ENCODE data around the gene CIAO3. TPM values are rescaled to one million over a fixed set of nuclear protein-coding genes. Genes with fewer than 3 reads are reported as not detected.

The CIAO3 gene
- total RNA-seq, 1 donor from 2014 or later = 47.1 TPM

GRCh38 chr16:775236-775796, 34.5 kb upstream of the CIAO3 start:
- no peak for DNase-seq (ENCODE audit: low spot score)

- DNase-seq (ENCODE audit: low spot score) = no peak
These were observed 33.5 kb upstream of the CIAO3 start for GRCh38 chr16:774086-775001.

DNA sequence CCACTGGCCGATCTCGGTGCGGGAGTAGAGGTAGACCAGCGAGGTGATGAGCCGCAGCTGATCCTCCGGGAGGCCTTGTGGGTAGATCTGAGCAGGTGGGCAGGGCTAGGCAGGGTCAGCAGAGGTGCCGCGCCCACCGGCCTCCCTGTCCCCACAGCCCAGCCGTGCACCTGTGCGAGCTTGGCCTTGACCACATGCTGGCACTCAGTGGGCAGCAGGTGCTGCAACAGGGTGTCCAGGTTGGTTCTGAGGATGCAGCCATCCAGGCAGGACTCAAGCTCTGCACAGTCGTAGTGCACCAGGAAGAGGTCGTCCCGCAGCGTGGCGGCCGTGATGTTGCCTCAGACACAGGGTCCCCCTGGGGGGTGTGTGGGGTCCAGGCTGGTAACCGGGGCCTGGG, 32.2 kb upstream of the CIAO3 start:
- no peak for DNase-seq (ENCODE audit: low spot score)

DNA sequence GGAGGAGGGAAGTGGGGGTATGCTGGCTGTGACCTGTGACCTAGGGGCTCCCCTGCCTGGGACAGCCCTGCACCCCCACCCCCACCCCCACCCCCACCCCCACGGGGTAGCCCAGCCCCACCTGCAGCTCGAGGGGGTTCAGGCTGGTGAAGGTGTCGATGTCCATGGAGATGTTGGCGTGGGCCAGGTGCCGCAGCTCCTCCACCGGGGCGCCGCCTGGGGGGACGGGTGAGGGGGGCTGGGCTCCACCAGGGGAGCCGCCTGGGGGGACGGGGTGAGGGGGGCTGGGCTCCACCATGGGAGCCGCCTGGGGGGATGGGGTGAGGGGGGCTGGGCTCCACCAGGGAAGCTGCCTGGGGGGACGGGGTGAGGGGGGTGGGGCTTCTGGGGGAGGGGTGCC, 29.6 kb upstream of the CIAO3 start:
- DNase-seq (ENCODE audit: low spot score) = no peak

- no peak for DNase-seq (ENCODE audit: low spot score)
These were observed 29.1 kb upstream of the CIAO3 start for GRCh38 chr16:769934-770333.

DNA sequence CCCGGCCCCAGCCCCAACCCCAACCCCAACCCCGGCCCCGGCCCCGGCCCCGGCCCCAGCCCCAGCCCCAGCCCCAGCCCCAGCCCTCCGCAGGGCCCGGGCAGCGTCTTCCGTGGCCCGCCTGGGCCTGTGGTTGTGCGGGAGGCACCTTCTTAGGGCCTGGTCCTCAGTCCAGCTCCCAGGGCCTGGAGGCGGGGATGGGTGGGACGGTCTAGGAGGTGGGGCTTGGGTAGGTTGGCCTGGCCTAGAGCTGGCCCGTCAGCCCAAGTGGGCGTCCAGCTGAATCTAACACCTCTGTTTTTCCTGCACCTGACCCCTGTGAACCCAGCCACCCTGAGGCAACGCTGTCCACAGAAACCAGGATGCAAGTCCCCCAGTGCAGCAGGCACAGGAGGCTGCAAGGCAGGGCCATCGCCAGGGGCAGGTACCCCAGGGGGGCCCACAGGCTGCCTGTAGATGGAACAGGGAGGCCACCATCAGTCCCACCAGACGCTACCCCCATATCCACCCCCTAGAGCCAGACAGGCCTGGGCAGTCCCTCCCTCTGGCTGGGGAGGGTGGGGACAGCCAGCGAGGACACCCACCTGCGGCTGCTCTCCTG, 28.5 kb upstream of the CIAO3 start:
- DNase-seq (ENCODE audit: low spot score) = no peak

- no peak for DNase-seq (ENCODE audit: low spot score)
These were observed 27.6 kb upstream of the CIAO3 start for GRCh38 chr16:768428-768827.

- no peak for DNase-seq (ENCODE audit: low spot score)
These were observed 27.0 kb upstream of the CIAO3 start for GRCh38 chr16:767743-768235.

DNA sequence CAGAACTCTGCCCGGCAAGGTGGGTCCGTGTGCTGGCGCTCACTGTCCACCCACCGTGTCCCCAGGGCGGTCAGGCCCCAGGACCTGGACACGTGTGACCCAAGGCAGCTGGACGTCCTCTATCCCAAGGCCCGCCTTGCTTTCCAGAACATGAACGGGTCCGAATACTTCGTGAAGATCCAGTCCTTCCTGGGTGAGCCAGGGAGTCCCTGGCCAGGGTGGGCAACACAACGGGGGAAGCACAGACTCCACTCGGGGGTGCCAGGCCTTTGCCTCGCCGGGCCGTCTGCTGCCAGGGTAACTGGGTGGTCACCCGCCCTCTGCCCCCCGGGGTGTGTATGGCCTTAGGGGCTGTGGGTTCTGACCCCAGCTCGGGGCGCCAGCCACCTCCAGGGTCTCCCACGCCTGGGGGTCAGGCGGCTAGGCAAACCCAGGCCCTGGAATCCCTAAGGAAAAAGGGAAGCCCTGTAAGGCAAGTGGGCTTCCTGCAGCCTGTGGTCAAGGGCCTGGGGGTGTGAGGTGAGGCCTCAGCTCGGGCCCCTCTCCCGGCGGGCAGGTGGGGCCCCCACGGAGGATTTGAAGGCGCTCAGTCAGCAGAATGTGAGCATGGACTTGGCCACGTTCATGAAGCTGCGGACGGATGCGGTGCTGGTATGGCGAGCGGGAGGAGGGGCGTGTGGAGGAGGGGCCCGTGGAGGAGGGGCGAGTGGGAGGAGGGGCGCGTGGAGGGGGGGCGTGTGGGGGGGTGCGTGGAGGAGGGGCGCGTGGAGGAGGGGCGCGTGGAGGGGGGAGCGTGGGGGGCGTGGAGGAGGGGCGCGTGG, 26.2 kb upstream of the CIAO3 start:
- no peak for DNase-seq (ENCODE audit: low spot score)

GRCh38 chr16:766008-766819, 25.4 kb upstream of the CIAO3 start:
- no peak for DNase-seq (ENCODE audit: low spot score)

GRCh38 chr16:765488-765865, 24.7 kb upstream of the CIAO3 start:
- no peak for DNase-seq (ENCODE audit: low spot score)

- DNase-seq (ENCODE audit: low spot score) = no peak
These were observed 24.2 kb upstream of the CIAO3 start for GRCh38 chr16:764848-765487.

DNA sequence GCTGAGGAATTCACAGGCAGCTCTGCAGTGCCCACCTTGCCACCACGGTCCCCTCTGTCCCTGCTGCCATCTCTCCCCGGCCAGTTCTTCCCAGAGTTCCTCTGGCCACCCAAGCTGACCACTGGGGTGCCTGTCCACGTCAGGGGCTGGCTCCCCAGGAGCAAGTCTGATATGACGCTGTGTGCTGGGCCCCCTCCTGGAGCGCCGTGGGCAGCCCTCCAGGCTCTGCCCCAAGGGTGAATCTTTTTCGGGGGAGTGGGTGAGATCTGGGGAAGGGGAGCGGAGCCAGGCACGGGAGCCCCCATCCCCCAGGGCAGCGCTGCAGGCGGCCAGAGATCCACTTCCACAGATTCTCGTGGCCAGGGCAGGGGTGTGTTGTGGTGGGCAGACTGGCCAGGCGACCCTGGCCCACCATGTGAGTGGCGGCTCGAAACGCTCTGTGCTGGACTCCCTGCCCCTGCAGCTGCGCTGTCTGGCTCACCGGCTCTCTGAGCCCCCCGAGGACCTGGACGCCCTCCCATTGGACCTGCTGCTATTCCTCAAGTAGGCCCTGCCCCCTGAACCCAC, 23.5 kb upstream of the CIAO3 start:
- no peak for DNase-seq (ENCODE audit: low spot score)

DNA sequence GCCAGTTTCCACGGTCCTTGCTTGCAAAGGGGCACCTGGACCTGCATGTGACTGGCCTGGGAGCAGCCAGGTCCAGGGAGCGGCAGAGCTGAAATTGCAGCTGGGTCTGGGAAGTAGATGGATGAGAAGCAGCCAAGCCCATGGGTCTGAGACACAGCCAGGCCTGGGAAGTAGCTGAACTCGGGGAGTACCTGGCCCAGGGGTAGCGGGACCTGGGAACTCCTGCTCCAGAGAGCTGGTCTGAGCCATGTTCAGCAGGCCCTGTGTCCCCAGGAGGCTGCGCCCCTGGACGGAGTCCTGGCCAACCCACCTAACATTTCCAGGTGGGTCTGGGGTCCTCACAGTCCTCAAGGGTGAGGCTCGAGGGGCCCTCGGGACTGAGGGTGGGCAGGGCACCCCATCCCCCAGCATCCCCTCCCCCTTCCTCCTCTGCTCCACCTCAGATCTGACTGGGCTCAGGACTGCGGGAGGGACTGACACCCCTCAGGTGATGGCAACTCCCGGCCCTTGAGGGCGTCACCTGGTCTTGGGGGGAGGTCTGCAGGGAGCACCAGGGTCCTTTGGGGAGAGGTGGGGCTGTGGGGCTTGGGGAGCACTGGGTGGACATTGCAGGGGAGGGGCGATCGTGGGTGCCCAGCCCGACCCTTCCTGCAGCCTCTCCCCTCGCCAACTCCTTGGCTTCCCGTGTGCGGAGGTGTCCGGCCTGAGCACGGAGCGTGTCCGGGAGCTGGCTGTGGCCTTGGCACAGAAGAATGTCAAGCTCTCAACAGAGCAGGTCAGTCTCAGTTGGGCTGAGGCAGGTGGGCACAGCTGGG, 22.8 kb upstream of the CIAO3 start:
- DNase-seq (ENCODE audit: low spot score) = no peak

DNA sequence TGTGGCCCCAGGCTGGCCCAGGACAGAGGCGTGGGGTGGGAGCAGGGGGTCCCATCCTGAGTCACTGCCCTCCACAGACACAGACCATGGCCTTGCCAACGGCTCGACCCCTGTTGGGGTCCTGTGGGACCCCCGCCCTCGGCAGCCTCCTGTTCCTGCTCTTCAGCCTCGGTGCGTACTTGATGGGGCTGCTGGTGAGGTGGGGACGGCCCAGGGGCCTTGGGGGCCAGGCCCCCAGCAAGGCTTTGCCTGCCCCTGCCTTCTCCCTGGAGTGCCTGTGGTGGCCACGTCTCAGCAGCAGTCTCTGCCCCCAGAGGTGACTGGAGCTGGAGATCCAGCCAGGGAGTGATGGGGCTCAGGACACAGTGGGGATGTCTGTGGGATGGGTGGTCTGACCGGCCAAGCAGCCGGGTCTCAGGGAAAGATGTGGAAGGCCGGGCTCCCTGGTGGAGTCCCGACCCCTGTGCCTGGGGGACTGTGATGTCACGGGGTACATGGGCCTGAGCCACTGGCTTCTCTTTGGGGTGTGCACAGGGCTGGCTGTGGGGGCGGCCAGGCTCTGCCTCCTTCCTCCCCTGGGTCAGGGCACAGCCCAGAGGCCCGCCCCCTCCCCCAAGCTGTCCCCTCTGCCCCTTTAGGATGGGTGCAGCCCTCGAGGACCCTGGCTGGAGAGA, 21.9 kb upstream of the CIAO3 start:
- no peak for DNase-seq (ENCODE audit: low spot score)

DNA sequence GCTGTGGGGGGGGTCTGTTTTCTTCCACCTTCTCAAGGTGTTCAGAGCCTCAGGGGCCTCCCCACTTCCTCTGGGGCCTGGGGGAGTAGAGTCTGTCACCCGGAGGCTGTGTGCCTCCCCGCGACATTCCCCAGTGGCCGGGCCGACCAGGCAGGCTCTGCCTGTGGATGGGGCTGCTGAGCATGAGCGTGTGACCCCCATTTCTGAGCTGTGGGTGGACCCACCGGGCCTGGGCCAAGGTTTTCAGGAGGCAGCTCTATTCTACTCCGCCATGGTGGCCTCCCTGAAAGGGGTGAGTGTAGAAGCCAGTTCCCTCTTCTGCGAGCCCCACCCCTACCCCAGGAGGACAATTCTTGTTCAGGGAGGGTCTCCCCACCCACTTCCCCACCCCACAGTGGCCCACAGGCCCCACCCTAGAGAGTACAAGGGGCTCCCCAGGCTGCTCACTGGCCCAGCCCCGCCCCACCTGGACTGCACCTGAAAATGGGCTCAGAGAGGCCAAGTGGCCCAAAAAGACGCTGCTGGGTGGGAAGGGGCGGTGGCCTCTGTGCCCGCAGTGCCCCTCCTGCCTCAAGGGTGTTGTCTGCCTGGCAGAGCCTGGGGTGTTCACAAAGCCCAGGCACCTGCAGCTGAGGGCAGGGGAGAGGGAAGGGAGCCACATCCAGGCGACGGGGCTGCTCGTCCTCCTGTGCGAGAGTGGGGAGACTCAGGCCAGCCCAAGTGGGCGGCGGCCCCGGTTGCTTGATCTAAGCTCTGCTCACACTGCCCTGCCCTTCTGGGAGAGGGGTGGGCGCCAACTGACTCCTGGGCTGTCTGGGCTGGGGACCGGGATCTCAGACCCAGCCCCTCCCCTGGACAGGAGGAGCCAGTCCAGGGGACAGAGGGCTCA, 21.1 kb upstream of the CIAO3 start:
- no peak for DNase-seq (ENCODE audit: low spot score)

- DNase-seq (ENCODE audit: low spot score) = peak; percentile 40
These were observed 19.9 kb upstream of the CIAO3 start, which contains the start of gene MSLN for GRCh38 chr16:760545-761343. Gene MSLN, plus strand, starts transcription at chr16:760734. Its CDS starts 1,947 bp downstream, at chr16:762681.
